ENCODE measurements around the gene GSN. TPM values are rescaled to one million over a fixed set of nuclear protein-coding genes. Genes with fewer than 3 reads are reported as not detected.
A peak's percentile ranks its signal among the peaks of the same experiment; 100 is the strongest.

The GSN gene
- total RNA-seq, 2 donors from 2014 or later = 404 to 854 TPM

- ATAC-seq = no peak
Observed at GRCh38 chr9:121296213-121297127, 28.5 kb downstream of the GSN start.

DNA sequence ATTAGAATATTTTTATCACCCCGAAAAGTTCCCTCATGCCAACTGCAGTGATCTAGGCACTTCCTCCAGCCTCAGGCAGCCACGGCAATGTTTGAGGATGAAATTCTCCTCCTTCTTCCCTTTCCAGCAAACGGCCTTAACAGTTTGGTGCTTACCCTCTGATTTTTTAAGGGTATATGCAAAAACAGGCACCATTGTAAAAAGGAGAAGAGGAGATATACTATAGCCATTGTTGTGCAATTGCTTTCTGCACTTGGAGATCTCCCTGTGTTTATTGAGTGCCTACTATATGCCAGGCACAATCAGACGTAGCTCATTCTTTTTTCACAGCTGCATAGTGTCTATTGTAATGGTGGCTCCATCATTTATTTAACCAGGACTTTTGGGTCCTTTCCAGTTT, 29.4 kb downstream of the GSN start:
- intact Hi-C loops (cut with DNase I, micrococcal nuclease) = no loop called here
- DNase-seq (no peak), ATAC-seq (no peak)

More at GRCh38 chr9:121296213-121297127, 28.5 kb downstream of the GSN start:
- intact Hi-C loops (cut with DNase I, micrococcal nuclease) = no loop called here
- DNase-seq = no peak

- intact Hi-C loops (cut with DNase I, micrococcal nuclease) = no loop called here
- DNase-seq = peak in 1 of 2 donors; percentile 19
- ATAC-seq = no peak
Observed at GRCh38 chr9:121298016-121298538, 30.1 kb downstream of the GSN start.

DNA sequence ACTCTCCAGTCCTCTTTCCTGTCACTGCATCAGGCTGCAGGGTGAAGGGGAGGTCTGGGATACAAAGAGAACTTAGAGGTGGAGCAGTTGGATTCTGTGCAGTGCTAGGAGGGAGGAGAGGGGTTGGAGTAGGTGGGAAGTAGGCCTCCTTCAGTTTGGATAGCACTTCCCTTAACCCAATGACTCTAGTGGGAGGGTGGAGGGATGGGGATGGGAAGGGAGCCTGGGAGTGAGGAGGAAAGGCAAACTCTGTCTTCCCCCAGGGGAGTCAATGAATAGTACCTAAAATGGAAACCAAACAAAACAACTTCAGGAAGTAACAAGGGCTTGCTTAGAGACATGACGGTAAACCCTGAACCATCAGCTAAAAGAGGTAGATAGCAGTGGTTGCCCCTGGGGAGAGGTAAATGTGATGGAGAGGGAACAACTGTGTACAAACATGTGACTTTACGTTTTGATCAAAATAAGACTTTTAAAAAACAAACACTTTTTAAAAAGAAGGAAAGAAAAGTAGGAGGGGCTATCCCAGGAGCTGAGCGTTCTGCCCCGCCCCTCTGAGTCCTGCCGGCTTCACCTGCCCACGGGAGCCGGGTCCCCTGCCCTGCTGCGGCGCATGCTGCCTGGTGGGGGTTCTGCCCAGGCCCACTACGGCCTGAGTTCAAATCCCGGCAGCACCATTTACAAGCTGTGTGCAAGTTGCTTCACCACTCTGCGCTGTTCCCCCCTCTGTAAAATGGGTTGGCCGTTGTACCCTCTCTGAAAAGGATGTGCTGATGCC, 30.9 kb downstream of the GSN start:
- ATAC-seq = peak; percentile 61
- peak in 1 of 2 donors; percentile 50 for DNase-seq
- intact Hi-C loops (cut with DNase I, micrococcal nuclease) = no loop called here

DNA sequence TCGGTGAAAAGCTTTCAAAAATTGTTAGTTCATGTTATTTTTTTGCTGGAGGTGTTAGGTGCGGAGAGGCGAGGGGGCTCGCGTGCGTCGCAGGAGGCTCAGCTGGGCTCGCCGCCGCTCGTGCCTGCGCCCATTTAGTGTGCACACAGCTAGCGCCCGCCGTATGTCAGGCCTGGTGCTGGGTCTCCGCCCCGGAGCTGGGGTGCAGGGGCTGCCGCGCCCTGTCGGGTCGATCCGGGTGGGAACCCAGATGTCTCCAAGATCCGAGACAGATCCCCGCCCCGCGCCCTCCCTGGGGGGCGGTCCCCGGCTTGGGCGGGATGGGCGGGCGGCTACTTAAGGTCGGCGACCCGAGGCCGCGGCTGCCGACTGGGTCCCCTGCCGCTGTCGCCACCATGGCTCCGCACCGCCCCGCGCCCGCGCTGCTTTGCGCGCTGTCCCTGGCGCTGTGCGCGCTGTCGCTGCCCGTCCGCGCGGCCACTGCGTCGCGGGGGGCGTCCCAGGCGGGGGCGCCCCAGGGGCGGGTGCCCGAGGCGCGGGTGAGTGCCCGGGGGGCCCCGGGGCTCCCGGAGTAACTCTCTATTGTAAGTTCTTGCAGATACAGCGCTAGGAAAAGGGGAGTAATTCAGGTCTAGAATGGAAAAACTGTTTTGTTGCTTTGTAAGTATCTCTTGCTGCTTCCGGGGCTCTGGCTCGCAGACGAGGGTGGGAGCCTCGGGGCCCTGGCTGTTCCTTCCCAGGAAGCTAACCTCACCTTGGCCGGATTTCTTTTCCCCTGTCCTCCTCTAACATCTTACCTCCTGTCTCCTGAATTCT, 31.7 kb downstream of the GSN start:
- peak; percentile 58 to 61 for DNase-seq
- intact Hi-C loops (cut with DNase I, micrococcal nuclease) = no loop called here
- peak; percentile 66 for ATAC-seq

GRCh38 chr9:121300283-121301119, 32.5 kb downstream of the GSN start:
- DNase-seq = peak in 1 of 2 donors; percentile 19
- intact Hi-C loops (cut with DNase I, micrococcal nuclease) = no loop called here
- no peak for ATAC-seq

DNA sequence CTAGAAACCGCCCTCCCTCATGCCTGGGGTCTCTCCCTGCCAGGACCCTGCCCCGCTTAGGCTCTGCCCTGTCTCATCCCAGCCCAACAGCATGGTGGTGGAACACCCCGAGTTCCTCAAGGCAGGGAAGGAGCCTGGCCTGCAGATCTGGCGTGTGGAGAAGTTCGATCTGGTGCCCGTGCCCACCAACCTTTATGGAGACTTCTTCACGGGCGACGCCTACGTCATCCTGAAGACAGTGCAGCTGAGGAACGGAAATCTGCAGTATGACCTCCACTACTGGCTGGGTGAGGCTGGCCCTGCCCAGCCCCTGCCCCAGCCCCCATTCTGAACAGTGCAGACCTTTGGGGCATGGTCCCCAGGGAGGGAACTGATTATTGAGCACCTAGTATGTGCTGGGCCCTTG, 33.9 kb downstream of the GSN start:
- ATAC-seq (no peak), DNase-seq (peak in 1 of 2 donors; percentile 20)
- intact Hi-C loops (cut with DNase I, micrococcal nuclease) = no loop called here

- no peak for ATAC-seq
- intact Hi-C loops (cut with DNase I, micrococcal nuclease) = no loop called here
- peak in 1 of 2 donors; percentile 20 for DNase-seq
Observed at GRCh38 chr9:121302341-121302740, 34.4 kb downstream of the GSN start.

DNA sequence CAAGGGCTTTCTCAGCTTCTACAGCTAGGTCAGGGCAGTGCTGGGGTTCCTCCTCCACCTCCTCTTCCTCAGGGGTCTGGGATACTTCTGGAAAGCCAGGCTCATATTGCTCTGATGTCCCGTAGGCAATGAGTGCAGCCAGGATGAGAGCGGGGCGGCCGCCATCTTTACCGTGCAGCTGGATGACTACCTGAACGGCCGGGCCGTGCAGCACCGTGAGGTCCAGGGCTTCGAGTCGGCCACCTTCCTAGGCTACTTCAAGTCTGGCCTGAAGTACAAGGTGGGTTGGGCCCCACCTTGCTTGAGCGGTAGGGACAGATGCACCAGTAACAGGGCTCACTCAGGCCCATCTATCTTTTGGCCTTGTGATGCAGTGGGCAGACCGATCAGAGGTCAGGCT, 34.8 kb downstream of the GSN start:
- no peak for ATAC-seq
- DNase-seq = peak in 1 of 2 donors; percentile 17
- intact Hi-C loops (cut with DNase I, micrococcal nuclease) = no loop called here

DNA sequence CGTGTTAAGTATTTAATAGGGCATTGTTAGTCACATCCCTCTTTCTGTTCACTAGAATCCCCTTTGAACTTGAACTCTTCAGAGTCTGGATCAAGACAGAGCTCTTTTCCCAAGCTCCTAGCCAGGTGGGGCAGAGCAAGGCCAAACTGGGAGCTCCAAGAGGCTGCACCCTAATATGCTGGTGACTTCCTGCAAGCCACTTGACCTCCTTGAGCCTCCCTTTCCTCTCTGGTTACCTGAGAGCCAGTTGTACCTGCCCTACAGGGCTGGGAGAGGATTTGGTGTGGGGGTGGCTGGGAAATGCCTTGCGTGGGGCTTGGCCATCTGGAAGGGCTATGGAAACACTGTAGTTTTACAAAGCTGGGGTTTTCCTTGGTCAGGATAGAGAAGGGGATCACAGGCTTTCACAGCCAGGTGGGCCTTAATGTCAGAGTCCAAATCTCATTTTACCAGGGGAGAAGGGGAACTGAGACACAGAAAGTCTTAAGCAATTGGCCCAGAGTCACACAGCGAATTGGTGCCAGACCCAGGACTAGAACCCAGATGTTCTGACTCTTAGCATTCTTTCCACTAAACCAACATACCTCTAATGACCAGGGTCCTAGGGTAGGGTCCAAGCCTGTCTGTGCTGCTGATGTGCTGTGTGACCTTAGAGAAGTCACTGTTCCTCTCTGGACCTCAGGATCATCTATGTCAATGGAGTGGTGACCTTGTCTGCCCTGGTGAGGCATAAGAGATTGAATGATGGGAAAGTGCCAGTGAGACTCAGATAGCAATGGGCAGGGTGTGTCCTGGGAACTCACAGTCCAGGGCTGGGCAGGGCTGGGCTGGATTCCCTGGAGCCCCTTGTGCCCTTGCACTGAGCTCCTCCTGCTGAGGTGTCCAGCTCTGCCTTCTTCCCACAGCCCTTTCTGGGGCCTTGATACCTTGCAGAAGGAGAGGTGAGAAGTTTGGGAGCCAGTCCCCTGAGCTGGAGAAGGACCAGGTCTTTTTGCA, 35.8 kb downstream of the GSN start:
- intact Hi-C loops (cut with DNase I, micrococcal nuclease) = no loop called here
- DNase-seq = peak in 1 of 2 donors; percentile 60
- peak; percentile 77 for ATAC-seq

- no peak for ATAC-seq
- intact Hi-C loops (cut with DNase I, micrococcal nuclease) = no loop called here
- DNase-seq = peak in 1 of 2 donors; percentile 22
Observed at GRCh38 chr9:121304707-121305106, 36.7 kb downstream of the GSN start.

DNA sequence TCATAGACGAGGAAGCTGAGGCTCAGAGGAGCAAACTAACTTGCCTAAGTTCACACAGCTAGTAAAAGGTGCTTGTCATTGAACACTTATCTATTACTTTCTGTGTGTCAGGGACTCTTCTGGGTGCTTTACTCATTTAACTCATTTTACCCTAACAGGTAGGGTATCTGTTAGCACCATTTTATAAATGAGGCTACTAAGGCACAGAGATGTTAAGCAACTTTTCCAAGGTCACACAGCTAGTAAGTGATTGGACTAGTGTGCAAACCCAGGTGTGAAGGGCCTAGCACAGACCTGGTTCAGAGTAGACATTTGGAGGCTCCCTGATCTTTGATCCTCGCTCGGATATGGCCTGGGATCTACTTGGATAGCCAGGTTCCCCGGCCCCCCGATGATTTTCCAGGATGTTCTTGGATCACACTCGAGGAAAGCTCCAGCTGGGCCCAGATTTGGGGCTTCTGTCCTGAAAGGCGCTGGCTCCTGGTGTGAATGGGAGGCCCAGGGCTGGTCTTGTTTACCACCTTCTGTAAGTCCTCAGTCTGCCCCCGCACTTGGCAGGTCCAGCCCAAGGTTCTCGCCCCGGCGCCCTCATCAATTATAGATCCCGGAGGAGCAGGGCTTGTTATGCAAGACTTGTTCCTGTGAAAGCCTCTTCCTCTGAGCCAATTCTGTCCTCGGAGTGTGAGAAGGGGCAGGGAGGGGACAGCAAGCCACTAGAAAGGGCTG, 37.5 kb downstream of the GSN start:
- peak in 1 of 2 donors; percentile 64 for DNase-seq
- intact Hi-C loops (cut with DNase I, micrococcal nuclease) = no loop called here

GRCh38 chr9:121307976-121308375, 40.0 kb downstream of the GSN start:
- intact Hi-C loops (cut with DNase I, micrococcal nuclease) = no loop called here
- DNase-seq (no peak), ATAC-seq (no peak)

More for the DNA sequence above, 37.5 kb downstream of the GSN start:
- ATAC-seq = no peak

DNA sequence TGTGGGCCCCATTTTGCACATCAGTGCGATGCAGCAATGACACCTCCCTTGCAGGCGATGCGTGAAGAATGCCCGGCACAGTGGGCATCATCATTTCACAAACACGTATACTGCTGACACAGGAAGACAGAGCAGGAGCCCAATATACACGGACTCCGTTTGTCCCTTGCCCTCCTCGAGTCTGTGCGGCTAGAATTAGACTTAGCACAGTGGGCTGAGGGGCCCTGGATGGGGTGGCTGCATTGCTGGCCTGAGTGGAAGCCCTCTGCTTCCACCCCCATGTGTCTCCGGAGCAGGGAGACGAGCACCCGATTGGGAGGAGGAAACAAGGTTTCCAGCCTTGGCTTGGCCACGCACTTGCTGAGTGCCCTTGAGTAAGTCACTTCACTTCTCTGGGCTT, 40.8 kb downstream of the GSN start:
- DNase-seq (no peak), ATAC-seq (no peak)
- intact Hi-C loops (cut with DNase I, micrococcal nuclease) = no loop called here

DNA sequence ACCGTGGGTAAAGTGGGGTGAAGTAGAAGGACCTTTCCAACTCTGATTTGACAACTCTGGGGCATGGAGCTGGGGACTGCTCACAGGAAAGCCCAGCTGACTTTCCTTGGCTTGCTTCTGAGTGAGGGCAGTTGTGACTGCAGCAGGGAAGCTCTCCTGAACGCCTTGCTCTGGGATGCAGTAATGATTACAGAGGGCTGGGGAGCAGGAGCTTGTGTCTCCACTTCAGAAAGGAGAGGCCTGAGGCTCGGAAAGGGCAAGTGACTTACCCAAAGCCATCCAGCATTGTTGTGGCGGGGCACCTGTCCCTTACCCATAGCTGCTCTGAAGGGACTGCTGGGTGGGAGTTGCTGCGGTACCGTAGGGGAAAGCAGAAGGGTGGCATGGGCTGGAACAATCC, 41.2 kb downstream of the GSN start:
- DNase-seq (peak in 1 of 2 donors; percentile 21), ATAC-seq (no peak)
- intact Hi-C loops (cut with DNase I, micrococcal nuclease) = no loop called here

DNA sequence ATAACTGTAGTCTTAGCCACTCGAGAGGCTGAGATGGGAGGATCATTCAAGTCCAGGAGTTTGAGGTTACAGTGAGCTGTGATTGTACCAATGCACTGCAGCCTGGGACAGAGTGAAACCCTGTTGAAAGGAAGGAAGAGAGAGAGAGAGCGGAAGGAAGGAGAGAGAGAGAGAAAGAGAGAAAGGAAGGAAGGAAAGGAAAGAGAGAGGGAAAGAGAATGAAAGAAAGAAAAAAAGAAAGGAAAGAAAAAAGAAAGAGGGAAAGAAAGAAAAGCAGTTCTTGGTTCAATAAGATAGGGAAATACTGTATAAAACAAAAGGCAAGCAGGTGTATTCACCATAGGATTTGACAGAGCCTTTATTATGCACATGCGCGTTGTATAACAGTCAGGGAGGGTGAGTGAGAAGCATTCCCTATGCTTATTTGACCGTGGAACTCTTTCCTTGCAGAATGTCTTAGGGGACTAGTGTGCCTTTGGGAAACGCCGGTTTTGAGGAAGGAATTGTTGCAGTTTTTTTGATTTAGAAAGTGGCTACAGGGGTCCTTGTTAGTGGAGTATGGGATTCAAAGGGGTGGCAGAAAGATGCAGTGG, 42.0 kb downstream of the GSN start:
- DNase-seq (no peak), ATAC-seq (no peak)
- intact Hi-C loops (cut with DNase I, micrococcal nuclease) = no loop called here
